HepG2 (cell line): Measurements from ENCODE around the gene MEI1. TPM values are rescaled to one million over a fixed set of nuclear protein-coding genes. Genes with fewer than 3 reads are reported as not detected.

ENCODE experiments used
- ATAC-seq: fragments of 200-7000 bp; cut with Tn5 transposase; 3 replicates; pipeline ENCODE4 v1.9.1; 2020; ENCODE audit warnings: mild to moderate bottlenecking, moderate library complexity
- BruUV-seq: library from RNA; stranded (reverse); fragments of 400-500 nt; replicated peaks from 2 replicates; lab custom pipeline; 2021; lab: Mats Ljungman, UMichigan
- CTCF ChIA-PET: fragments of 300-600 bp; formaldehyde crosslinking; extraction: SDS; loops from one replicate; lab custom pipeline; 2021; ENCODE audit warnings: low total read pairs, inconsistent platforms, low intra/inter-chr PET ratio; lab: Yijun Ruan, JAX
- POLR2A ChIA-PET: fragments of 350-600 bp; sonication (Branson Sonifier 250); formaldehyde crosslinking; loops from one replicate; lab custom pipeline; 2020; ENCODE audit warnings: antibody characterized with exemption, inconsistent platforms; lab: Yijun Ruan, JAX
- DNase-seq: peaks from one replicate; pipeline ENCODE4 v3.0.0-alpha.2; 2015; ENCODE audit warnings: low spot score
- FAIRE-seq: peaks from 3 replicates; lab custom pipeline; 2011; peaks lifted over from hg19 to GRCh38; lab: Jason Lieb, UNC
- H2AFZ ChIP-seq: one replicate; pipeline ENCODE4 v1.6.1; 2011; ENCODE audit warnings: low read length, inconsistent platforms
- H3K27ac ChIP-seq: fragments of 300-600 bp; 3 replicates; pipeline ENCODE4 v1.8.0; 2011; ENCODE audit warnings: mixed run types, mild to moderate bottlenecking, mixed read lengths, low read length, inconsistent platforms; ENCODE audit not compliant: insufficient read depth; ENCODE audit errors: extremely low read length
- H3K27me3 ChIP-seq, 2 experiments: fragments of 200-600 bp in 1 of 2; 2 replicates in 1 of 2; 3 replicates in 1 of 2; pipeline versions ENCODE4 v1.6.0 to v1.8.0; 2011; ENCODE audit warnings: low read length in 2 of 2, mild to moderate bottlenecking in 2 of 2, moderate library complexity in 2 of 2, inconsistent platforms in 1 of 2; ENCODE audit not compliant: insufficient read depth in 2 of 2, control insufficient read depth in 1 of 2
- H3K36me3 ChIP-seq, 2 experiments: fragments of 200-600 bp in 1 of 2; replicated peaks in 1 of 2; 2 replicates in 1 of 2; 3 replicates in 1 of 2; pipeline versions ENCODE4 v1.5.1 to v1.8.0; 2011; ENCODE audit warnings: low read length in 2 of 2, inconsistent platforms in 1 of 2; ENCODE audit not compliant: insufficient read depth in 2 of 2, control insufficient read depth in 1 of 2
- H3K4me1 ChIP-seq: 2 replicates; pipeline ENCODE4 v1.5.1; 2012; ENCODE audit warnings: low read length, inconsistent platforms; ENCODE audit not compliant: insufficient read depth
- H3K4me2 ChIP-seq: 2 replicates; pipeline ENCODE4 v1.6.0; 2011; ENCODE audit warnings: low read depth, low read length, inconsistent platforms
- H3K4me3 ChIP-seq, 3 experiments: fragments of 200-600 bp in 1 of 3; sonication (generic), shearing (Covaris generic) in 1 of 3; replicated peaks in 1 of 3; 2 replicates each; pipeline ENCODE4 v1.5.1; 2011 to 2016; ENCODE audit warnings: low read length in 3 of 3, inconsistent platforms in 2 of 3, low read depth in 2 of 3, mild to moderate bottlenecking in 2 of 3, control low read depth in 1 of 3, mixed read lengths in 1 of 3; ENCODE audit not compliant: insufficient read depth in 1 of 3
- H3K79me2 ChIP-seq: one replicate; pipeline ENCODE4 v1.6.1; 2011; ENCODE audit warnings: low read length, inconsistent platforms; ENCODE audit not compliant: insufficient read depth
- H3K9ac ChIP-seq: 2 replicates; pipeline ENCODE4 v1.6.0; 2011; ENCODE audit warnings: mild to moderate bottlenecking, low read depth, low read length, inconsistent platforms; ENCODE audit not compliant: insufficient read depth
- H3K9me3 ChIP-seq: 2 replicates; pipeline ENCODE4 v1.5.1; 2012; ENCODE audit warnings: mild to moderate bottlenecking, low read length
- H4K20me1 ChIP-seq: 2 replicates; pipeline ENCODE4 v1.6.0; 2011; ENCODE audit warnings: inconsistent platforms, mild to moderate bottlenecking, low read length, moderate library complexity; ENCODE audit not compliant: insufficient read depth
- ARNT ChIP-seq: fragments of 450-650 bp; IDR thresholded peaks from 2 replicates; pipeline ENCODE4 v1.6.1; 2017
- ATF2 ChIP-seq: sonication (generic); formaldehyde crosslinking; IDR thresholded peaks from 2 replicates; pipeline ENCODE4 v1.4.0; 2020; ENCODE audit warnings: missing genetic modification reagents
- BCL6 ChIP-seq: IDR thresholded peaks from 2 replicates; pipeline ENCODE4 v1.6.1; 2016; ENCODE audit warnings: missing genetic modification reagents, missing compliant biosample characterization
- CBX5 ChIP-seq: sonication (generic); formaldehyde crosslinking; IDR thresholded peaks from 2 replicates; pipeline ENCODE4 v1.4.0; 2020; ENCODE audit warnings: missing genetic modification reagents, borderline replicate concordance
- FOXA1 ChIP-seq, 2 experiments: fragments of 450-650 bp in 1 of 2; sonication (generic) in 1 of 2; formaldehyde crosslinking in 1 of 2; IDR thresholded peaks; 2 replicates each; pipeline versions ENCODE4 v1.4.0 to v1.6.1; 2016 to 2020; ENCODE audit warnings: missing genetic modification reagents in 1 of 2
- GFI1 ChIP-seq: sonication (generic); formaldehyde crosslinking; IDR thresholded peaks from 2 replicates; pipeline ENCODE4 v1.5.0; 2020; ENCODE audit warnings: missing genetic modification reagents, mild to moderate bottlenecking, borderline replicate concordance
- HDAC6 ChIP-seq: fragments of 200-600 bp; sonication (generic); IDR thresholded peaks from 2 replicates; pipeline ENCODE4 v1.7.0; 2017; ENCODE audit warnings: mild to moderate bottlenecking, antibody characterized with exemption, low read length, low read depth
- NCOA2 ChIP-seq: sonication (generic); formaldehyde crosslinking; IDR thresholded peaks from 2 replicates; pipeline ENCODE4 v1.8.0; 2022; ENCODE audit warnings: inconsistent platforms
- NFKBIZ ChIP-seq: IDR thresholded peaks from 2 replicates; pipeline ENCODE4 v1.6.1; 2018; ENCODE audit warnings: missing genetic modification reagents, missing compliant biosample characterization
- PITX1 ChIP-seq: sonication (generic); formaldehyde crosslinking; IDR thresholded peaks from 2 replicates; pipeline ENCODE4 v1.5.1; 2020; ENCODE audit warnings: mild to moderate bottlenecking, missing genetic modification reagents
- POGK ChIP-seq: sonication (generic); formaldehyde crosslinking; conservative IDR thresholded peaks from 2 replicates; pipeline ENCODE4 v1.8.0; 2022; ENCODE audit warnings: mild to moderate bottlenecking, moderate library complexity, missing genetic modification reagents
- RARG ChIP-seq: sonication (generic); formaldehyde crosslinking; IDR thresholded peaks from 2 replicates; pipeline ENCODE4 v1.4.0; 2020; ENCODE audit warnings: low read depth, mild to moderate bottlenecking, missing genetic modification reagents
- RBFOX2 ChIP-seq: fragments of 200-400 bp; formaldehyde crosslinking; IDR thresholded peaks from 2 replicates; pipeline ENCODE4 v1.6.1; 2017; ENCODE audit warnings: low read depth, mild to moderate bottlenecking, low read length
- SAP130 ChIP-seq: IDR thresholded peaks from 2 replicates; pipeline ENCODE4 v1.6.1; 2016; ENCODE audit warnings: low read depth
- SNAI1 ChIP-seq: sonication (generic); formaldehyde crosslinking; IDR thresholded peaks from 2 replicates; pipeline ENCODE4 v1.5.0; 2020; ENCODE audit warnings: mild to moderate bottlenecking, missing genetic modification reagents, borderline replicate concordance
- TRAFD1 ChIP-seq: sonication (generic); formaldehyde crosslinking; IDR thresholded peaks from 2 replicates; pipeline ENCODE4 v1.5.1; 2020; ENCODE audit warnings: missing genetic modification reagents, mild to moderate bottlenecking, borderline replicate concordance
- ZNF552 ChIP-seq: sonication (generic); formaldehyde crosslinking; IDR thresholded peaks from 2 replicates; pipeline ENCODE4 v1.9.0; 2022; ENCODE audit warnings: missing genetic modification reagents, mild to moderate bottlenecking, borderline replicate concordance
- ZNF557 ChIP-seq: sonication (generic); formaldehyde crosslinking; IDR thresholded peaks from 2 replicates; pipeline ENCODE4 v1.4.0; 2020; ENCODE audit warnings: missing genetic modification reagents
- ZNF644 ChIP-seq: IDR thresholded peaks from 2 replicates; pipeline ENCODE4 v1.6.1; 2016; ENCODE audit warnings: low read depth
- ZNF709 ChIP-seq: sonication (generic); formaldehyde crosslinking; IDR thresholded peaks from 2 replicates; pipeline ENCODE4 v1.5.0; 2020; ENCODE audit warnings: mild to moderate bottlenecking, missing genetic modification reagents
- ZSCAN12 ChIP-seq: sonication (generic); formaldehyde crosslinking; IDR thresholded peaks from 2 replicates; pipeline ENCODE4 v1.9.0; 2021; ENCODE audit warnings: mild to moderate bottlenecking, missing genetic modification reagents
- WGBS: methylation state at CpG from one replicate; pipeline ENCODE4 v1.1.6; 2017; ENCODE audit warnings: low lambda C conversion rate; 5-methylcytosine and 5-hydroxymethylcytosine counted together
- in situ Hi-C: cut with HindIII; loops from 2 replicates; pipeline ENCODE4 v1.10.0; 2017; ENCODE audit warnings: low pct_unique_long_range_greater_than_20kb; ENCODE audit not compliant: extremely low pct_ligation_motif_present
- intact Hi-C: fragments of 100-400 bp; cut with micrococcal nuclease; formaldehyde crosslinking; loops from one replicate; pipeline ENCODE4 v1.10.0; 2022; ENCODE audit not compliant: unreplicated experiment
- polyA plus RNA-seq, 8 experiments: library from polyadenylated mRNA; depleted of rRNA in 3 of 8; stranded (reverse) in 7 of 8; unstranded in 1 of 8; fragments of >200 nt; fragmentation: Illumina TruSeq in 4 of 8; extraction: Trizol in 4 of 8; gene quantifications; 2 replicates each; pipeline versions ENCODE4 v1.2.1 to v1.2.3, GENCODE V29; 2011 to 2016; ENCODE audit warnings: low read depth in 4 of 8, missing spikeins in 1 of 8, mixed read lengths in 1 of 8; ENCODE audit not compliant: insufficient read depth in 1 of 8
- total RNA-seq, 5 experiments: library from RNA; depleted of rRNA; stranded (reverse); fragments of >200 nt; fragmentation: Illumina TruSeq; extraction: Trizol; gene quantifications; 2 replicates each; pipeline ENCODE4 v1.2.3, GENCODE V29; 2016; ENCODE audit warnings: low read depth in 1 of 5

Gene MEI1
- total and polyA plus RNA-seq, 2 of the 13 experiments (the other 11 are each of a cell fraction or from before 2014, with no cell fraction given), result 0.75 to 1.9 TPM

GRCh38 chr22:41823797-41824196 lies 124.5 kb downstream of the MEI1 start (continued):
- TF ChIP-seq ATF2 (no peak), ZNF709 (CRISPR knock-in tag) (no peak), BCL6 (CRISPR knock-in tag) (no peak), RARG (no peak), FOXA1 (IDR thresholded peaks at IDR 0.05) (no peak), FOXA1 (CRISPR knock-in tag; IDR thresholded peaks at IDR 0.05) (no peak), HDAC6 (no peak)
- TF ChIP-seq, all 625 proteins: peak for 0

GRCh38 chr22:41825376-41825775 lies 126.1 kb downstream of the MEI1 start:
- peaks cover 1 to 25% of the 10 kb centered on the region in 2 experiments; a peak in 1 of 5 replicates for H3K36me3 ChIP-seq
- H4K20me1 ChIP-seq, result no peaks in the 10 kb centered on the region
- H3K9ac ChIP-seq, result no peak overlapping the region
- ChIA-PET CTCF (no interaction called here), POLR2A (interaction anchor here (1.5 kb wide), 1 partner anchor 25 kb away, joined by 3 read pairs; the partner anchor contains the start of gene CCDC134)
- H3K4me2 ChIP-seq, result no peak overlapping the region
- in situ Hi-C loops, result no loop called here
- H3K79me2 ChIP-seq, result no peaks in the 10 kb centered on the region
- 95% methylated on average over 7 of the region's 7 CpGs for WGBS
- BruUV-seq, result no TSS peak
- H3K27ac ChIP-seq, result no peak overlapping the region
- no peak overlapping the region for H3K4me3 ChIP-seq
- no peak overlapping the region for H2AFZ ChIP-seq
- H3K9me3 ChIP-seq, result no peaks in the 10 kb centered on the region
- intact Hi-C loops, result no loop called here
- no peaks in the 10 kb centered on the region for H3K27me3 ChIP-seq
- H3K4me1 ChIP-seq, result peaks cover 10% of the 10 kb centered on the region; the same call in 1 of the 2 replicates
- DNase-seq (no peak), ATAC-seq (no peak), FAIRE-seq (no peak)
- TF ChIP-seq ZNF552 (no peak), SAP130 (CRISPR knock-in tag) (no peak), ARNT (no peak), SNAI1 (CRISPR knock-in tag) (no peak), RBFOX2 (no peak), TRAFD1 (CRISPR knock-in tag) (no peak), GFI1 (no peak), NCOA2 (CRISPR knock-in tag) (no peak), ZNF644 (CRISPR knock-in tag) (no peak), POGK (no peak), PITX1 (no peak), NFKBIZ (CRISPR knock-in tag) (no peak), ZNF557 (no peak), ZSCAN12 (CRISPR knock-in tag) (no peak), CBX5 (no peak)
